ENCODE measurements around the gene RUFY4. TPM values are rescaled to one million over a fixed set of nuclear protein-coding genes. Genes with fewer than 3 reads are reported as not detected.

Gene RUFY4
- total and polyA plus RNA-seq, 10 donors, result 0.32 to 4.5 (median 2.6) TPM

GRCh38 chr2:218022851-218023530 lies 46.1 kb upstream of the RUFY4 start:
- intact Hi-C loops (cut with DNase I; ENCODE audit: low total_unique reads), result no loop called here
- 72 to 95% (median 84%) methylated on average over 5 to 7 of the region's 7 CpGs for WGBS, 5 donors
- TF ChIP-seq POLR2A (IDR thresholded peaks at IDR 0.05) (no peak), CTCF (IDR thresholded peaks at IDR 0.05 in 8 of 11, conservative IDR thresholded peaks at IDR 0.05 in 3 of 11) (no peak), POLR2AphosphoS5 (IDR thresholded peaks at IDR 0.05) (no peak)
- H3K27ac ChIP-seq, result no peak overlapping the region
- no peaks in the 10 kb centered on the region for H3K9me3 ChIP-seq
- peaks cover 0 to 11% (median 2%) of the 10 kb centered on the region in 6 donors for H3K4me1 ChIP-seq
- H3K4me3 ChIP-seq, result no peak overlapping the region
- H3K36me3 ChIP-seq, result no peaks in the 10 kb centered on the region
- no peaks in the 10 kb centered on the region for H3K27me3 ChIP-seq (replicated peaks in 1 of 7)
- peak; percentile 38 for DNase-seq

- peak; percentile 35 for DNase-seq
- WGBS, 5 donors, result 80 to 98% (median 91%) methylated on average over 3 of the region's 3 CpGs
- H3K27me3 ChIP-seq (replicated peaks in 1 of 7), result no peaks in the 10 kb centered on the region
- peaks cover 0 to 7% (median 0%) of the 10 kb centered on the region in 6 donors for H3K4me1 ChIP-seq
- H3K27ac ChIP-seq, result no peak overlapping the region
- no peaks in the 10 kb centered on the region for H3K36me3 ChIP-seq
- H3K4me3 ChIP-seq, result no peak overlapping the region
- TF ChIP-seq CTCF (IDR thresholded peaks at IDR 0.05 in 8 of 11, conservative IDR thresholded peaks at IDR 0.05 in 3 of 11) (no peak), POLR2AphosphoS5 (IDR thresholded peaks at IDR 0.05) (no peak), POLR2A (IDR thresholded peaks at IDR 0.05) (no peak)
- intact Hi-C loops (cut with DNase I; ENCODE audit: low total_unique reads), result no loop called here
- no peaks in the 10 kb centered on the region for H3K9me3 ChIP-seq
These were observed 45.4 kb upstream of the RUFY4 start for GRCh38 chr2:218023636-218024035.

- TF ChIP-seq POLR2A (IDR thresholded peaks at IDR 0.05) (no peak), POLR2AphosphoS5 (IDR thresholded peaks at IDR 0.05) (no peak), CTCF (IDR thresholded peaks at IDR 0.05 in 8 of 11, conservative IDR thresholded peaks at IDR 0.05 in 3 of 11) (no peak)
- peaks cover 0 to 5% (median 0%) of the 10 kb centered on the region in 6 donors for H3K4me1 ChIP-seq
- DNase-seq, result peak; percentile 63
- H3K4me3 ChIP-seq, result no peak overlapping the region
- H3K9me3 ChIP-seq, result no peaks in the 10 kb centered on the region
- no peak overlapping the region for H3K27ac ChIP-seq
- H3K36me3 ChIP-seq, result no peaks in the 10 kb centered on the region
- intact Hi-C loops (cut with DNase I; ENCODE audit: low total_unique reads), result no loop called here
- H3K27me3 ChIP-seq (replicated peaks in 1 of 7), result no peaks in the 10 kb centered on the region
- WGBS, 5 donors, result 74 to 89% (median 80%) methylated on average over 2 of the region's 2 CpGs
These were observed 44.7 kb upstream of the RUFY4 start for GRCh38 chr2:218024336-218024735.

GRCh38 chr2:218024871-218025270 lies 44.2 kb upstream of the RUFY4 start:
- TF ChIP-seq CTCF (IDR thresholded peaks at IDR 0.05 in 8 of 11, conservative IDR thresholded peaks at IDR 0.05 in 3 of 11), result no peak
- no peak for TF ChIP-seq POLR2AphosphoS5 (IDR thresholded peaks at IDR 0.05)
- no peak for TF ChIP-seq POLR2A (IDR thresholded peaks at IDR 0.05)
- WGBS, 5 donors, result 82 to 91% (median 88%) methylated on average over 2 of the region's 2 CpGs

More at GRCh38 chr2:218024871-218025270, 44.2 kb upstream of the RUFY4 start:
- Histone ChIP-seq H3K27me3 (replicated peaks in 1 of 7) (no peaks in the 10 kb centered on the region), H3K27ac (no peak overlapping the region), H3K9me3 (no peaks in the 10 kb centered on the region), H3K36me3 (no peaks in the 10 kb centered on the region), H3K4me3 (no peak overlapping the region), H3K4me1 (no peaks in the 10 kb centered on the region)
- intact Hi-C loops (cut with DNase I; ENCODE audit: low total_unique reads), result no loop called here
- DNase-seq, result peak; percentile 35

Measured in spleen (tissue), 11 donors.